GM18505 (cell line): ENCODE data around the gene PRKAG1.

ENCODE experiments used
- ATAC-seq: cut with Tn5 transposase; IDR thresholded peaks from one replicate; pipeline ENCODE4 v1.9.1; 2021; ENCODE audit not compliant: unreplicated experiment
- POLR2A ChIP-seq: IDR thresholded peaks from 4 replicates; pipeline ENCODE4 v1.6.1; 2011; ENCODE audit warnings: borderline replicate concordance; ENCODE audit not compliant: insufficient read depth, insufficient read length; ENCODE audit errors: extremely low read depth

PRKAG1 gene

GRCh38 chr12:49020441-49020840 is 1.9 kb upstream of the PRKAG1 start:
- ATAC-seq: no peak
- no peak for TF ChIP-seq POLR2A

GRCh38 chr12:49019443-49020324 is 1.1 kb upstream of the PRKAG1 start:
- TF ChIP-seq POLR2A: no peak
- ATAC-seq: no peak

- no peak for TF ChIP-seq POLR2A
- peak; percentile 18 for ATAC-seq
Observed at GRCh38 chr12:49019120-49019430, 499 bp upstream of the PRKAG1 start.

GRCh38 chr12:49017891-49018260 is 700 bp downstream of the PRKAG1 start:
- ATAC-seq: no peak
- TF ChIP-seq POLR2A: no peak

GRCh38 chr12:49015196-49015595 is 3.4 kb downstream of the PRKAG1 start:
- ATAC-seq: no peak
- TF ChIP-seq POLR2A: no peak

- TF ChIP-seq POLR2A: no peak
- no peak for ATAC-seq
Observed at GRCh38 chr12:49014547-49014946, 4.0 kb downstream of the PRKAG1 start.

- no peak for TF ChIP-seq POLR2A
- ATAC-seq: no peak
Observed at GRCh38 chr12:49013428-49013827, 5.1 kb downstream of the PRKAG1 start.

- ATAC-seq: no peak
- no peak for TF ChIP-seq POLR2A
Observed at GRCh38 chr12:49012739-49013138, 5.8 kb downstream of the PRKAG1 start.

- TF ChIP-seq POLR2A: no peak
- no peak for ATAC-seq
Observed at GRCh38 chr12:49010092-49010668, 8.4 kb downstream of the PRKAG1 start.

- TF ChIP-seq POLR2A: no peak
- ATAC-seq: no peak
Observed at GRCh38 chr12:49008943-49009342, 9.6 kb downstream of the PRKAG1 start.

- no peak for ATAC-seq
- TF ChIP-seq POLR2A: no peak
Observed at GRCh38 chr12:49000346-49000745, 18.2 kb downstream of the PRKAG1 start.

- ATAC-seq: no peak
- peak; percentile 57 for TF ChIP-seq POLR2A
Observed at GRCh38 chr12:48999371-49000131, 19.0 kb downstream of the PRKAG1 start, which contains the start of gene DDN. DDN (minus strand) TSS chr12:48999375; CDS start chr12:48999287, 88 bp downstream.

- no peak for ATAC-seq
- TF ChIP-seq POLR2A: no peak
Observed at GRCh38 chr12:48998497-48999353, 19.9 kb downstream of the PRKAG1 start.
